Activated CD8-positive, alpha-beta memory T cell treated with anti-CD3 and anti-CD28 coated beads for 4 hours (primary cell): Measurements from ENCODE around the gene KIF9.
"Not testable (repeated sequence)": the region's sequence is repeated elsewhere in the genome, so short reads cannot be mapped to it uniquely, and the experiment has no call there.

Experiments
- DNase-seq, 2 donors: peaks; one replicate each; pipeline ENCODE4 v3.0.0-alpha.2; 2020; ENCODE audit warnings: low read depth in 2 of 2

KIF9 gene

DNA sequence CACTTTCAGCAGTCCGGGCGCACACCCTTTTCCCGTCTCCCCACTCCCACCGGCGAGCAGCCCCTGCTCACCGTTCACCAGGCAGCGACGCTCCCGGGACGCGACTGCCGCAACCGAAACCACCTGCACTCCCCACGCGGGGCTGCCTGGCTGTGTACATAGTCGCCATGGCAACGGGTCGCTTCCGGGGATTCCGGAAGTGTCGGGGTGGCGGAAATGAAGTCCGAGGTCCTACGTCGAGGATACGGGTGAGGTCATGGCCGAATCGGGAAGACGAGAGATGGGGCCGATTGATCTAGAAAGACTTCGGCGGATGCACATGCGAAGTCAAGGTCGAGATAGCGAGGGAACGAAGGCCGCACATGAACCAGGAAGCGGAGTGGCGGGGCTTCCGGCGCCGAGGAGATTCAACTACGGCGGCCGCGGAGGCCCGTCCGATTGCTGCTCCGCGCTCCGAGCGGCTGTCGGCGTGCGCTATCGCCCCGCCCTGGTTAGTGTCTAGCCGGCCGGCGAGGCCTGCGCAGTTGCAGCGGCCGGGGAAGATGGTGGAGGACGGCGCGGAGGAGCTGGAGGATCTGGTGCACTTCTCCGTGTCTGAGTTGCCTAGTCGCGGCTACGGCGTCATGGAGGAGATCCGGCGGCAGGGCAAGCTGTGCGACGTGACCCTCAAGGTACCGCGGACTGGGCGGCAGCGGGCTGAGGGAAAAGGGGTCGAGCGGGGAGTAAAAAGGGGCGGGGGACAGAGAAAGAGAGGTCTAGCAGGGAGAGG, at the start of gene KIF9, which contains the start of gene KLHL18:
KIF9 (minus strand) TSS at position 376 of the 769 bp plus-strand sequence. CDS start 5,425 bp downstream, outside the sequence.
KLHL18 (plus strand) TSS at position 521 of the 769 bp plus-strand sequence; CDS start at position 543, 22 bp downstream.
- peak; percentile 92 to 94 for DNase-seq

GRCh38 chr3:47324278-47324865, 41.8 kb upstream of the KIF9 start:
- DNase-seq: peak; percentile 6 to 11

DNA sequence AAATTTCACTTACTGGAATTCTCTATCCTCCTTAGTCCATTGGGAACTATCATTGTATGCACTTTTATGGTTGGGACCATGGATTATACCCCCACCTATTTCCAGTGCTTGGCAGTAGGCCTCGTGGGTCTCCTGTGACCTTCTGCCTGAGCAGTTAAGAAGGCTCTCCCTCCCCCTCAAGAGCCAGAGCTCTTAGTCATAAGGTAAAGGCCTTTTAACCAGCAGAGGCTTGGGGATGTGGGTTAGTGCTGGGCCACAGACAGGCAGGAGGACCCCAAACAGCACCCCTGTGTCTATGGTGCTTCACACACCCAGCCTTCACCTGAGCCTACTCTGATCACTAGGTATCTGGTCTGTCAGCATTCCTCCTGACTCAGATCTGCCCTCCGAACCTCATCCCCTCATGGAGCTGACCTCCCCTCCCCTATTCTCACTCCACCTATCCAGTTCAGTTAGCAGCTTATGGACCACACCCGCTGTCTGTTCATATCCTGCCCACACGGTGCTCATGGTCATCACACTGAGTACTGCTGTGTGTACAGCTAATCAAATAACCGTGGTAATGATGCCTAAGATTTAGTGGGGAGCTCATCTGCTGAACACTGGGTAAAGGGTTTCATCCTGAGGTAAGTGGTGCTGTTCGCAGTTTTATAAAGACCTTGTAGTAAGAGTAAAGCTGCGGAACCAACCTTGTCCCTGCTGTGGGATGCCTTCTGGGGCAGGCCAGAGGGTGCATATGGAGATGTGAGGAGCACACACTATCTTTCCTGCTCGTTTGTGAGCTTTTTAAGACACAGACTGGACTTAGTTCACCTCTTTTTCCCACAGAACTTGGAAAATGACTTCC, 41.1 kb upstream of the KIF9 start:
- DNase-seq: no peak

DNA sequence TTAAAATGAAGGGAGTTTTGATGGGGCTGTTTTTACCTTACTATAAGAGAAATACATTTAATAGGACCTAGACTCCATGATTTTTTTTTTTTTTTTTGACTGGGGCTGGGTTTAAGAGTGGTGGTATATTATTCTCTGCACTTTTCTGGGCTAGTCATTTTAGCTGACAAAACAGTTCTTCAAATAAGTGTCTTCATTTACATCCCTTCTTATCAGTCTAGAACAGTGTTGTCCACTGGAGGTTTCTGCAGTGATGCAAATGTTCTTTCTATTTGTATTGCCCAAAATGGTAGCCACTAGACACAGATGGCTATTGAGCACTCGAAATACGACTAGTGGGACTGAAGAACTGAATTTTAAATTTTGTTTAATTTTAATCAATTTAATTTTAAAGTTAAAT, 37.4 kb upstream of the KIF9 start:
- no peak for DNase-seq

DNA sequence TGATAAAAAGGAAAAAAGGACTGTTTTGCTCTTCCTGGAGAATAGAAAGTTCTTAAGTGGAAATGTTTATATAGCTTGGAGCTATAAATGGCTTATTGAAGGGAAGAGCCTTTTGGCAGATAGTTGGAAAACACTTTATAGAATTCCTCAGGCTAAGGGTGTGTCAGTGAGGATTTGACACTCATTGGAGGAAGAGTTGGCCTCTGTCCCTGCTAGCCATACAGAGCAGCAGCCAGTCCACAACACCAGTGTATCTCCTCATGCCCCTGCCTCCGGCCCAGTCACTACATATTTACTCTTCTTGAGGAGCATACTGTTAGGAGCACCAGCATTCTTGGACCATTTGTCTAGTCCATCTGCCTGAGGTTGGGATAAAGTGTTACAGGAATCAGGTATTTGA, 36.3 kb upstream of the KIF9 start:
- DNase-seq: no peak

GRCh38 chr3:47316151-47316550, 33.6 kb upstream of the KIF9 start:
- DNase-seq: not testable (repeated sequence)

DNA sequence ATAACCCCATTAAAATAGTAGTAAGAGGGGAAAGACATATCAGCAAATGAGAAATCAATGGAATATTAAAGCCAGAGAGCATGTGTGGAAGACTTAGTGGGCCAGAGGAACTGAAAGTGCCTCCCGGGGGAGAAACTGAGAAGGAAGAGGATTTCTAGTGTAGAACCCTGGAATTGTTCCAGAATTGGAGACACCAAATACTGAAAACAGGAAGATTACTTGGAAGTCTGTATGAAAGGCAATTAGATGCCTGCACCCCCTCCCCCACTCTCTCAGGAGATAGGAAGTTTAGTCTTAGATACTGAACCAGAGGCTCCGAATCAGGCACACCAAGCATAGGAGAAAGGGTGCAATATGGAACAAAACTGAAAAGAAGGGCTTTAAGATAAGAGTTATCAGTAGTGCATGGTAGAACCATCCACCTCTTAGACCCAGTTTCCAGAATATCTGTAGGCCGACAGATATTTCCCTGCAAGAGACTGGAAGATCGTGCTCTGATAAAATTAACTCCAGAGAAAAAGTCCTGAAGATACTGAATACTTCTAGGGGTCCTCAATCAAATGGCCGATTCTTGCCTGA, 32.6 kb upstream of the KIF9 start:
- no peak for DNase-seq

GRCh38 chr3:47314056-47314764, 31.6 kb upstream of the KIF9 start:
- DNase-seq: no peak

GRCh38 chr3:47313341-47314055, 30.9 kb upstream of the KIF9 start:
- no peak for DNase-seq

DNA sequence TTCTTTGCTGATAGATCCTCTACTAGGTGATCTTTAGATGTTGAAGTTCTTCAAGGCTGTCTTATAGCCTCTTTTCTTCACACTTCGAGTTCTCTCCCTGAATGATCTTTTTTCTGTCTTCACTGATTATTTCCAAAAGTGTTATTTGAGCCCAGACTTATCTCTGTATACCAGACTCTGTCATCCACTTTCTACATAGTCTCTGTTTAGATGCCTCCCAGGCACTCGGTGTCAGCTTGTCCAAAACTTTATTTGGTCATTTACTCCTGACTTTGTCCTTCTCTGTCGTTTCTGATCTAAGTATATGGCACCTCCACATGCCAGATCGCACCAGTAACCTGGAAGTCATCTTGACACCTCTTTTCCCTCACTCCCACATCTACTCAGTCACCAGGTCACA, 27.8 kb upstream of the KIF9 start:
- no peak for DNase-seq

GRCh38 chr3:47309231-47309630, 26.6 kb upstream of the KIF9 start:
- not testable (repeated sequence) for DNase-seq

DNA sequence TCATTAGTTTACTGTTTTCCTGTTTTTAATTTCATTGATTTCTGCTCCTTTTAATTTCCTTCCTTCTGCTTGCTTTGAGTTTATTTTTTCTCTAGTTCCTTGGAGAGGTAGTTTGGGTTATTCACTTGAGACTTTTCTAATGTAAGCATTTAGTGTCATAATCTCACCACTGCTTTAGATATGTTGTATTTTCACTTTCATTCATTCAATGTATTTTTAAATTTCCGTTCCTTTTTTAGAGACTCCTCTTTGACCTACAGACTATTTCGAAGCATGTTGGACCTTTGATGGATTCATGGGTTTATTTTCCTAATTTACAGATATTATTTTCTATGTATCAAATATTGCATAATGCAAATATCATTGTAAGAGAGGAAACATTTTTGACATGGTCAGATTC, 23.4 kb upstream of the KIF9 start:
- DNase-seq: no peak

DNA sequence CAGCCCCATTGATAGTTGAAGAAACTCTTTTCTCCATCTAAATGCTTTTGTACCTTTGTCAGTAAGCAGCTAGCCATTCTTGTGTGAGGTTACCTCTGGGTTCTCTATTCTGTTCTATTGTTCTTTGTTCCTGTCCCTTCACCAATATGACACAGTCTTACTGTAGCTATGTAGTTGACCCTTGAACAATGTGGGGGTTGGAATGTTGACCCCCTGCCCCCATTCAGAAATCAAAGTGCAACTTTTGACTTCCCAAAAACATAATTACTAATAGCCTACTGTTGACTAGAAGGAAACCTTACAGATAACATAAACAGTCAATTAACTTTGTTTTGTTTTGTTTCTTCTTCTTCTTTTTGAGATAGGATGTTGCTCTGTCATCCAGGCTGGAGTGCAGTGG, 18.9 kb upstream of the KIF9 start:
- DNase-seq: no peak

- no peak for DNase-seq
Measured at GRCh38 chr3:47299381-47300318, 17.1 kb upstream of the KIF9 start.

DNA sequence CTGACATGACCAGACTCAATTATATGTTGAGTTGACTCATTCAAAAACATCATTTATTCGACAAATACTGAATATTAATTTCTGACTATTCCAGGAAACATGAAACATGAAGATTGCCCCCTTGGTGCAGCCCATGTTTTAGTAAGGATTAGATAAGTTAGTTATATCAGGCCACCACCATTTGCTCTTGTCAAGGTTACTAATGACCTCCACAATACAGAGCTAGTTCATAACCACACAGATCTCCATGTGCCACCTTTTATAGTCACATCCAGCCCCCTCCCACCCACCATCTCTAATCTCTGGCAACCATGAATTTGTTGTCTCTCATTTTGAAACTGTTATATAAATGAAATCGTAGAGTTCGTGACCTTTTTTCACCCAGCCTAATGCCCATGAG, 15.8 kb upstream of the KIF9 start:
- DNase-seq: no peak

DNA sequence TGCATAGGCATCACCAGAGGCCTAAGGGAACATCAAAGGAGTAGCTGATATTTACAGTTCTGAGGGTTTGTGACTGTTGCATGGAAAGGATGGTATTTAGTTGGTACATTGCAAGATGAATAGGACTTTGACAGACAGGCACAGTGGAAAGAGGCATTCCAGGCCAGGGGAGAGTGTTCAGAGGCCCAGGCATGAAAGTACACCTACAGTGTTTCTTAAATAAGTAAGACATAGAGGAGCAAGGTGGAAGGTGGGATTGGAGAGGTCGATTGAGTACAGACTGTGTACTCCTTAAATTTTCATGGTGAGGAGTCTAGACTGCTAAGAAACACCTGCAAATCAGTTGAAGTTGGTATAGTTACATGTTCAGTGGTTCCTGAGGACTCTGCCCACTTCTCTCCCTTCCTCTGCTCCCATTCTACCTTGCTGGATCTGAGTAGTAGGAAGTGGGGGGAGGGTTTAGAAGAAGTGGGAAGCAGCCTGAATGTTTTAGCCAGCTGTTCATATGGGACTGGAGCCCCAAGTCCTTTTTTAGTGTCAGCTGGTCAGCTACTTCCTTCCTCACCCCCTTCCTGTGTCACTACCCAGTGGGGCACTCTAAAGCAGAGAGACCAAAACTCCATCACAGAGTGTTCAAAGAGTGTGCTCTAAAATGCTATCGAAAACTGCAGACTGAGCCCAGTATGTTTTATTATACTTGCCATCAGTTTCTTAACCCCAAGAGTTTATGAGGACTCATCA, 14.1 kb upstream of the KIF9 start:
- DNase-seq: no peak

DNA sequence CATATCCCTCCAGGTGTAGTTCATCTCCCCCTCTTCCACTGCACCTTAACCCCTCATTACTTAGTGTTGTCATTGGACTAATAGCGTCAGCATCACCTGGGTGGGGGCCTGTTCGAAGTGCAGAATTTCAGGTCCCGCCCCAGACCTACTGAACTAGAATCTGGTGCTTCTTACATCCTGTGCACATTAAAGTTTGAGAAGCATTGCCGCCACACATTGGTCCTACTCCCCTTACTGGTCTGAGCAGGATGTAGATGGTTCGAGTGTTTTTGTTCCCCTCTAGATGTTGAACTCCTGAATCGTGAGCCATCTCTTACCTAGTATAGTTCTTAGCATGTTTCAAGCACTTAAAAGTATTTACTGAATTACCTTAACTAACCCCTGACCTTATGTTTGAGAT, 13.4 kb upstream of the KIF9 start:
- DNase-seq: no peak

GRCh38 chr3:47295322-47295721, 12.7 kb upstream of the KIF9 start:
- DNase-seq: no peak

DNA sequence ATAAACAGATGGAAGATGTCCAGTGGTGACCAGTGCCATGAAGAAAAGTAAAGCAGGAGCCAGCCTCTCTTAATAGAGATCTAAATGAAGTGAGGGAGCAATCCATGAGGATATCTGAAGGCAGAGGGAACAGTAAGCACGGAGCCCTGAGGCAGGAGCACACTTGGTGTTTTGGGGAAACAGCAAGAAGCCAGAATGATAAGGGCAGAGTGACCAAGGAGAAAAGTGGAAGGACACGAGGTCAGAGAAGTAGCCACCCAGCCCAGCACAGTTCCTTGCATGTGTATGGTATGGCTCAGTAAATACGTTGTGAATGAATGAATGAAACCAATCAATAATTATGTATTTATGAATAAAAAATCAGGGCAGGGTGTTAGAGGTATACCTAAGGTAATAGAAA, 11.8 kb upstream of the KIF9 start:
- no peak for DNase-seq
